ENCODE measurements around the gene REG1A. TPM values are rescaled to one million over a fixed set of nuclear protein-coding genes. Genes with fewer than 3 reads are reported as not detected.

The REG1A gene, protein sequence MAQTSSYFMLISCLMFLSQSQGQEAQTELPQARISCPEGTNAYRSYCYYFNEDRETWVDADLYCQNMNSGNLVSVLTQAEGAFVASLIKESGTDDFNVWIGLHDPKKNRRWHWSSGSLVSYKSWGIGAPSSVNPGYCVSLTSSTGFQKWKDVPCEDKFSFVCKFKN
- total RNA-seq, result 10 to 100 TPM in 1 of 2 donors, 1 to 10 TPM in 1; 6.4 to 12.8 TPM

GRCh38 chr2:79120194-79120713 is at the start of gene REG1A:
TSS of gene REG1A (plus strand) at chr2:79120488. CDS start at chr2:79120862, 374 bp downstream.
- no peak for TF ChIP-seq CTCF (IDR thresholded peaks at IDR 0.05)

DNA sequence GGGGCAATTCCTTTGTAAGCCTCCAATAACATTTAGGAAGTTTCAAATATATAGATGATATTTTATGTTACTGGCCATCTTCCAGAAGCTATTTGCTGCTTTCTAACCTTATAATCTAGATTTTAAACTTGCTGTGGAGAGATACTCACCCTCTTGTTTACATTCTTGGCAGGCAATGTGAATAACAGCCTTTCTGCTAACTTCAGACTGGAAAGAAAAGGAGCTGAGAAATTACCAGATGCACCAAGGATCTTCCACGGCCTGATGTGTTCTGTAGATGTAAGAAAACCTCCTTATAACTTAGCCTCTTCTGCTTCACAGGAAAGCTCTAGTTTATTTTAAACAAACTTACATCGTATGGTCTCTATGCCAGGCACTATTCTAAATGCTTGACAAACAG is 49.2 kb upstream of the REG1A start:
- no peak for TF ChIP-seq CTCF (IDR thresholded peaks at IDR 0.05)
- no peaks in the 10 kb centered on the region for H3K9me3 ChIP-seq

More at GRCh38 chr2:79120194-79120713, at the start of gene REG1A:
- ATAC-seq (ENCODE audit: insufficient number of reproducible peaks, low FRiP score, low read depth) (no peak), DNase-seq (ENCODE audit: low spot score) (no peak)
- no peak within 1 kb of the TSS for H3K4me3 ChIP-seq
- no peaks in the 10 kb centered on the region for H3K4me1 ChIP-seq (ENCODE audit: control insufficient read depth in 1 of 2, low read depth in 2 of 2)
- no peaks in the 10 kb centered on the region for H3K27me3 ChIP-seq (replicated peaks; ENCODE audit: insufficient read depth)
- H3K36me3 ChIP-seq, result no peaks in the 10 kb centered on the region
- H3K27ac ChIP-seq, result no peak within 1 kb of the TSS
- H3K9me3 ChIP-seq, result no peaks in the 10 kb centered on the region

GRCh38 chr2:79082987-79083386 is 37.3 kb upstream of the REG1A start:
- ATAC-seq (ENCODE audit: insufficient number of reproducible peaks, low FRiP score, low read depth) (no peak), DNase-seq (ENCODE audit: low spot score) (no peak)
- H3K9me3 ChIP-seq, result no peaks in the 10 kb centered on the region
- H3K4me1 ChIP-seq (ENCODE audit: control insufficient read depth in 1 of 2, low read depth in 2 of 2), result no peaks in the 10 kb centered on the region
- H3K36me3 ChIP-seq, result no peaks in the 10 kb centered on the region
- no peak for TF ChIP-seq CTCF (IDR thresholded peaks at IDR 0.05)
- no peak overlapping the region for H3K27ac ChIP-seq
- no peaks in the 10 kb centered on the region for H3K27me3 ChIP-seq (replicated peaks; ENCODE audit: insufficient read depth)
- H3K4me3 ChIP-seq, result no peak overlapping the region

More for the DNA sequence above, 49.2 kb upstream of the REG1A start:
- DNase-seq (ENCODE audit: low spot score) (no peak), ATAC-seq (ENCODE audit: insufficient number of reproducible peaks, low FRiP score, low read depth) (no peak)
- Histone ChIP-seq H3K27me3 (replicated peaks; ENCODE audit: insufficient read depth) (no peaks in the 10 kb centered on the region), H3K4me1 (ENCODE audit: control insufficient read depth in 1 of 2, low read depth in 2 of 2) (no peaks in the 10 kb centered on the region), H3K4me3 (no peak overlapping the region), H3K36me3 (no peaks in the 10 kb centered on the region), H3K27ac (no peak overlapping the region)

DNA sequence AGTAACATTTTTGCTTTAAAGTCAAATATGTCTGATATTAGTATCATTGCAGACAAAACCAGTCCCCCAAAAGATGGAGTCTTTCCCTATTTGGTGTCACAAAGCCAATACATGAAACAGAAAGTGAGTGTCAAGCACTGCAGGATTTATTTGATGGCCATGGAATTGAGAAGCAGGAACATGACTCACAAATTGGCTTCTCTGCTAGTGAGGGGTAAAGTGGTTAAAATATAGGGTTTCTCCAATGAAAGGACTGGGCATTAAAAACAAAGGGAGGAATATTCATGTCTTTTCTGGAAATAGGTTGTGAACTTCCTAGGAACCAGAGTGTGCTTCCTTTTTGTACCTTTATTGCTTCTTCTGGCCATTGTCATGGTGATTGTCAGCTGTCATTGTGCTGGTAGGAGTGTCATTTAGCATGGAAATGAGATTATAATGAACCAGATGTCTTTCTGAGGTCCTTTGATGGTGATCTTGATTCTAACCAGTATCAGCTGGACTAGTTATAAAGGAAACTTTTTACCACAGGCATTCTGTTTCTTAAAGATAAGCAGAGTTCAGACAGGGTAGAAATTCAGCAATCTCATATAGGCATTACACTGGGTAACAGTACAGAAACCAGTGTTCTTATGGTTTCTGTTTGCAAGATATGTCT is 36.6 kb upstream of the REG1A start:
- ATAC-seq (ENCODE audit: insufficient number of reproducible peaks, low FRiP score, low read depth), result no peak
- H3K4me1 ChIP-seq (ENCODE audit: control insufficient read depth in 1 of 2, low read depth in 2 of 2), result no peaks in the 10 kb centered on the region
- H3K36me3 ChIP-seq, result no peaks in the 10 kb centered on the region
- no peaks in the 10 kb centered on the region for H3K9me3 ChIP-seq
- no peak overlapping the region for H3K27ac ChIP-seq
- TF ChIP-seq CTCF (IDR thresholded peaks at IDR 0.05), result no peak
- H3K4me3 ChIP-seq, result no peak overlapping the region
- H3K27me3 ChIP-seq (replicated peaks; ENCODE audit: insufficient read depth), result no peaks in the 10 kb centered on the region
- DNase-seq (ENCODE audit: low spot score), result no peak

- TF ChIP-seq CTCF (IDR thresholded peaks at IDR 0.05), result no peak
- ATAC-seq (ENCODE audit: insufficient number of reproducible peaks, low FRiP score, low read depth), result no peak
Observed at GRCh38 chr2:79084495-79085135, 35.7 kb upstream of the REG1A start.

More at GRCh38 chr2:79084495-79085135, 35.7 kb upstream of the REG1A start:
- Histone ChIP-seq H3K36me3 (no peaks in the 10 kb centered on the region), H3K4me3 (no peak overlapping the region), H3K4me1 (ENCODE audit: control insufficient read depth in 1 of 2, low read depth in 2 of 2) (no peaks in the 10 kb centered on the region), H3K27ac (no peak overlapping the region), H3K27me3 (replicated peaks; ENCODE audit: insufficient read depth) (no peaks in the 10 kb centered on the region), H3K9me3 (no peaks in the 10 kb centered on the region)
- no peak for DNase-seq (ENCODE audit: low spot score)

Data from thoracic aorta (tissue), 2 donors.